Immature natural killer cell (primary cell): ENCODE measurements around the gene FBXL16. TPM values are rescaled to one million over a fixed set of nuclear protein-coding genes. Genes with fewer than 3 reads are reported as not detected.

Experiments used
- DNase-seq, 3 donors: peaks; one replicate each; pipeline ENCODE4 v3.0.0; 2022; ENCODE audit warnings: mixed read lengths in 1 of 3
- H3K27ac Mint-ChIP-seq, 6 donors: one replicate each; pipeline ENCODE4 v1.8.0; 2020; ENCODE audit warnings: mixed read lengths in 6 of 6, mild to moderate bottlenecking in 5 of 6, inconsistent platforms in 4 of 6, moderate library complexity in 3 of 6
- H3K27me3 Mint-ChIP-seq, 3 donors: one replicate each; pipeline ENCODE4 v1.8.0; 2020 to 2021; ENCODE audit warnings: low read depth in 3 of 3, mild to moderate bottlenecking in 3 of 3, mixed read lengths in 3 of 3, moderate library complexity in 3 of 3, inconsistent platforms in 1 of 3
- H3K36me3 Mint-ChIP-seq, 3 donors: one replicate each; pipeline ENCODE4 v1.8.0; 2020; ENCODE audit warnings: mixed read lengths in 3 of 3, inconsistent platforms in 2 of 3, mild to moderate bottlenecking in 2 of 3
- H3K4me1 Mint-ChIP-seq, 2 donors: one replicate each; pipeline ENCODE4 v1.8.0; 2020; ENCODE audit warnings: inconsistent platforms in 2 of 2, mild to moderate bottlenecking in 2 of 2, mixed read lengths in 2 of 2, moderate library complexity in 1 of 2
- H3K4me3 Mint-ChIP-seq, 5 donors: one replicate each; pipeline ENCODE4 v1.8.0; 2020; ENCODE audit warnings: mild to moderate bottlenecking in 5 of 5, mixed read lengths in 5 of 5, inconsistent platforms in 3 of 5, moderate library complexity in 3 of 5
- H3K9me3 Mint-ChIP-seq, 6 donors: one replicate each; pipeline ENCODE4 v1.8.0; 2020; ENCODE audit warnings: mild to moderate bottlenecking in 6 of 6, mixed read lengths in 6 of 6, inconsistent platforms in 4 of 6, moderate library complexity in 3 of 6
- polyA plus RNA-seq, 3 donors: library from polyadenylated mRNA; unstranded; fragments of 300-500 nt; fragmentation: Illumina TruSeq; gene quantifications; one replicate each; pipeline ENCODE4 v1.2.3, GENCODE V29; 2021

FBXL16 gene
- polyA plus RNA-seq, 3 donors from 2014 or later = 0.20 TPM; not detected in 2

- Mint-ChIP-seq H3K4me1 (no peaks in the 10 kb centered on the region), H3K9me3 (no peaks in the 10 kb centered on the region), H3K4me3 (peak overlapping the region in 1 of 5 donors; percentile 33), H3K27ac (no peak overlapping the region), H3K36me3 (no peaks in the 10 kb centered on the region), H3K27me3 (peaks cover 2 to 11% (median 3%) of the 10 kb centered on the region in 3 donors)
- no peak for DNase-seq
Measured at GRCh38 chr16:729768-730665, 24.4 kb upstream of the FBXL16 start.

- H3K4me3 Mint-ChIP-seq = peak overlapping the region in 4 of 5 donors; percentile 44 to 70 (median 63)
- H3K4me1 Mint-ChIP-seq = no peaks in the 10 kb centered on the region
- no peaks in the 10 kb centered on the region for H3K9me3 Mint-ChIP-seq
- H3K27me3 Mint-ChIP-seq = peaks cover 2 to 11% (median 3%) of the 10 kb centered on the region in 3 donors
- no peak for DNase-seq
- H3K36me3 Mint-ChIP-seq = no peaks in the 10 kb centered on the region
- H3K27ac Mint-ChIP-seq = peak overlapping the region in 1 of 6 donors; percentile 20
Measured at GRCh38 chr16:728890-729744, 23.5 kb upstream of the FBXL16 start.

DNA sequence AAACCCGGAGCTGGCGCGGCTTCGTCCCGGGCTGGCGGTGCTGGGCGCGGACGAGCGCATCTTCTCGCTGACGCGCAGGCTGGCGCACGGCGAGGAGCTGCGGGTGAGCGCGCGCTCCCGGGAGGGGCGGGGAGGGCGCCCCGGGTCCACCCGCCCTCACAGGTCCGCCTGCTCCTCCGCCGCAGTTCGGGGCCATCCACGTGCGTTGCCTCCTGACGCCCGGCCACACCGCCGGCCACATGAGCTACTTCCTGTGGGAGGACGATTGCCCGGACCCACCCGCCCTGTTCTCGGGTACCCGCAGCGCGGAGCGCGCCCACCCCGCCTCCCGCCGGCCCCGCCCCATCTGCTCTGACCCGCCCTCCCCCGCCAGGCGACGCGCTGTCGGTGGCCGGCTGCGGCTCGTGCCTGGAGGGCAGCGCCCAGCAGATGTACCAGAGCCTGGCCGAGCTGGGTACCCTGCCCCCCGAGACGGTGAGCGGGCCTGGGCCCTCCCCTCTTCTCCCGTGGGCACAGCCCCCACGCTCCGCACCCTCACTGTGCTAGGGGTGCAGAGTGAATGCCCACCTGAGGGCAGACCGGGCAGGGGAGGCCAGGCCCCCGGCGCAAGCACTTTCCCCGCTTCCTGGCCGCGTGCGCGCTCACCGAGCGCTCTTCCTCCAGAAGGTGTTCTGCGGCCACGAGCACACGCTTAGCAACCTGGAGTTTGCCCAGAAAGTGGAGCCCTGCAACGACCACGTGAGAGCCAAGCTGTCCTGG, 22.7 kb upstream of the FBXL16 start:
- DNase-seq = peak; percentile 80 to 85 (median 85)
- peak overlapping the region; percentile 33 to 69 (median 62) for H3K4me3 Mint-ChIP-seq

DNA sequence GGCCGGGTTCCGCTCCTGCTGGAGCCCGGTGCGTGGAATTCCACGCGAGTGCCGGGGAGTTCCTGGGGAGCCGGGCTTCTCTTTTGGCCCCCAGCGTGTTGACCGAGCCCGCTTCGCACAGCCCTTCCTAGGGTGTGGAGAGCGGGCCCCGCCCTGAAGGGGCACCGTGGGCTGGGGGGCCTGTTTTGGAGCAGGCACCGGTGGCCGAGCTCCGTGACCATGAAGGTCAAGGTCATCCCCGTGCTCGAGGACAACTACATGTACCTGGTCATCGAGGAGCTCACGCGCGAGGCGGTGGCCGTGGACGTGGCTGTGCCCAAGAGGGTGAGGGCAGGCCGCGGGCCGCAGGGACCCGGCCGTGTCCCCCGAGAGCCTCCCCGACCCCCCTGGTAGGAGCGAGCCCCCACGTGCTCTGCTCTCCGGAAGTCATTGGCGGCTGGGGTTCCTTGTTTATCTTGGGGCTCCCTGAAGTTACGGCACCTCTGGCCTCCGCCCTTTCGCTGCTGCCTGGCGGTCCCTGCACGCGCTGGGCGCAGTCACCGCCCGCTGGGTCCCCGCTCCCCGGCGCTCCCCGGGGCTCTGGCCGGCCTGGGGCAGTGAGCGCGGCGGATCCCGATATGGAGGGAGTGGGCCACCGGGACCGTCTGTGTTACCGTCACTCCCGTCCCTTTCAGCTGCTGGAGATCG, 21.8 kb upstream of the FBXL16 start:
- Mint-ChIP-seq H3K9me3 (no peaks in the 10 kb centered on the region), H3K27ac (no peak overlapping the region), H3K36me3 (no peaks in the 10 kb centered on the region), H3K4me3 (peak overlapping the region; percentile 30 to 69 (median 42)), H3K27me3 (peaks cover 2 to 10% (median 3%) of the 10 kb centered on the region in 3 donors), H3K4me1 (peaks cover 0 to 1% of the 10 kb centered on the region in 2 donors)
- DNase-seq = peak in 2 of 3 donors; percentile 42

More for the DNA sequence above, 22.7 kb upstream of the FBXL16 start:
- Mint-ChIP-seq H3K27ac (peak overlapping the region in 1 of 6 donors; percentile 20), H3K36me3 (no peaks in the 10 kb centered on the region), H3K27me3 (peaks cover 2 to 11% (median 3%) of the 10 kb centered on the region in 3 donors), H3K4me1 (no peaks in the 10 kb centered on the region), H3K9me3 (no peaks in the 10 kb centered on the region)

GRCh38 chr16:726438-727290, 21.1 kb upstream of the FBXL16 start, which contains the start of the genes CCDC78 and HAGHL:
Gene CCDC78, minus strand, starts transcription at chr16:726443. Its CDS starts 76 bp downstream, at chr16:726367.
Gene HAGHL, plus strand, starts transcription at chr16:727106. Its CDS starts 404 bp downstream, at chr16:727510.
- H3K9me3 Mint-ChIP-seq = no peaks in the 10 kb centered on the region
- H3K27ac Mint-ChIP-seq = peak within 1 kb of the TSS; percentile 12 to 51 (median 32)
- H3K27me3 Mint-ChIP-seq = peaks cover 2 to 10% (median 3%) of the 10 kb centered on the region in 3 donors
- peak within 1 kb of the TSS; percentile 69 to 79 (median 76) for H3K4me3 Mint-ChIP-seq
- peaks cover 0 to 1% of the 10 kb centered on the region in 2 donors for H3K4me1 Mint-ChIP-seq
- no peaks in the 10 kb centered on the region for H3K36me3 Mint-ChIP-seq
- peak; percentile 68 to 74 (median 73) for DNase-seq

- Mint-ChIP-seq H3K4me3 (peak overlapping the region in 3 of 5 donors; percentile 6 to 79 (median 76)), H3K27ac (peak overlapping the region in 1 of 6 donors; percentile 34)
Measured at GRCh38 chr16:726188-726437, 20.5 kb upstream of the FBXL16 start.

DNA sequence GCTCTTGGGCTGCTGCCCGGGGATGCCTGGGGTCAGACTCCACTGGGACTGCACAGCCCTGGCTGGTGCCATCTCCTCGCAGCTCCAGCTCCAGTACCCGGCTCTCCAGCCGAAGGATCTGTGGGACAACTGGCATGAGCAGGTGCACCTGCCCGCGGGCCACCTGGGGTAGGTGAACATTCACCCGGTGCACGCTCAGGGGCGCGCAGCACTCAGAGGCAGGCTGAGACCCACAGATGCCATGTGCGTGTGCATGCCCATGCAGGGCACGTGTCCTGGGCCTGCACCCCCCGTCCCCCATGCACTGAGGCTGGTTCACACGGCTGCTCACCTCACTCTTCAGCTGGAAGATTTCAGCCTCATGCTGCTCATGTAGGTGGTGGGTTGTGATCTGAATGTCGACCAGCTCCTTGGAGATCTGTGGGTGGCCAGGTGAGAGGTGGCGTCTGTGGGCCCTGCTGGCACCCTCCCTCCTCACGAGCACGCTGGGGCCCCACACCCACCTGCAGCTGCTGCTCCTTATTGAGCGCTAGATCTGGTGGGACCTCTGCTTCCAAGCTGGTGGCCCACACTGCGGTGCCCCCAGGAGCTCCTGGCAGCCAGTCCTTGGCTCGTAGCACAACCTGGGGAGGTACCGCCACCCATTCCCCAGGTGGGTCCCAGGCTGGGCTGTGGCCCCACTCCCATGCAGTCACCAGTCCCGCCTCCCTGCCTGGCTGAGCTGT, 20.0 kb upstream of the FBXL16 start:
- Mint-ChIP-seq H3K27me3 (peaks cover 0 to 10% (median 3%) of the 10 kb centered on the region in 3 donors), H3K4me1 (peaks cover 0 to 1% of the 10 kb centered on the region in 2 donors), H3K36me3 (no peaks in the 10 kb centered on the region), H3K9me3 (no peaks in the 10 kb centered on the region), H3K27ac (peak overlapping the region in 1 of 6 donors; percentile 12), H3K4me3 (peak overlapping the region in 3 of 5 donors; percentile 6 to 79 (median 40))
- DNase-seq = no peak

More at GRCh38 chr16:726188-726437, 20.5 kb upstream of the FBXL16 start:
- H3K36me3 Mint-ChIP-seq = no peaks in the 10 kb centered on the region
- DNase-seq = no peak
- no peaks in the 10 kb centered on the region for H3K9me3 Mint-ChIP-seq
- H3K4me1 Mint-ChIP-seq = peaks cover 0 to 1% of the 10 kb centered on the region in 2 donors
- peaks cover 2 to 10% (median 3%) of the 10 kb centered on the region in 3 donors for H3K27me3 Mint-ChIP-seq

- no peak for DNase-seq
- peak overlapping the region in 1 of 6 donors; percentile 51 for H3K27ac Mint-ChIP-seq
- peaks cover 2 to 10% (median 5%) of the 10 kb centered on the region in 3 donors for H3K27me3 Mint-ChIP-seq
- peaks cover 5% of the 10 kb centered on the region in 2 donors for H3K4me1 Mint-ChIP-seq
- peak overlapping the region in 1 of 5 donors; percentile 35 for H3K4me3 Mint-ChIP-seq
- H3K9me3 Mint-ChIP-seq = no peaks in the 10 kb centered on the region
- H3K36me3 Mint-ChIP-seq = no peaks in the 10 kb centered on the region
Measured at GRCh38 chr16:725041-725376, 19.4 kb upstream of the FBXL16 start.

- Mint-ChIP-seq H3K4me1 (peaks cover 8 to 10% of the 10 kb centered on the region in 2 donors), H3K36me3 (no peaks in the 10 kb centered on the region), H3K27me3 (peaks cover 2 to 10% (median 5%) of the 10 kb centered on the region in 3 donors), H3K4me3 (no peak overlapping the region), H3K27ac (no peak overlapping the region), H3K9me3 (no peaks in the 10 kb centered on the region)
- DNase-seq = no peak
Measured at GRCh38 chr16:724188-725040, 18.8 kb upstream of the FBXL16 start.

- DNase-seq = no peak
- peaks cover 2 to 10% (median 5%) of the 10 kb centered on the region in 3 donors for H3K27me3 Mint-ChIP-seq
- no peaks in the 10 kb centered on the region for H3K36me3 Mint-ChIP-seq
- H3K4me1 Mint-ChIP-seq = peaks cover 8 to 17% of the 10 kb centered on the region in 2 donors
- no peak overlapping the region for H3K27ac Mint-ChIP-seq
- no peaks in the 10 kb centered on the region for H3K9me3 Mint-ChIP-seq
- no peak overlapping the region for H3K4me3 Mint-ChIP-seq
Measured at GRCh38 chr16:723695-724094, 18.1 kb upstream of the FBXL16 start.
